HG03439 (cell line): Measurements from ENCODE around the gene CHAF1A.
A peak's percentile ranks its signal among the peaks of the same experiment; 100 is the strongest.

ENCODE experiments used
- ATAC-seq: cut with Tn5 transposase; IDR thresholded peaks from one replicate; pipeline ENCODE4 v1.9.1; 2021; ENCODE audit warnings: mild to moderate bottlenecking, moderate library complexity; ENCODE audit not compliant: unreplicated experiment

CHAF1A gene

DNA sequence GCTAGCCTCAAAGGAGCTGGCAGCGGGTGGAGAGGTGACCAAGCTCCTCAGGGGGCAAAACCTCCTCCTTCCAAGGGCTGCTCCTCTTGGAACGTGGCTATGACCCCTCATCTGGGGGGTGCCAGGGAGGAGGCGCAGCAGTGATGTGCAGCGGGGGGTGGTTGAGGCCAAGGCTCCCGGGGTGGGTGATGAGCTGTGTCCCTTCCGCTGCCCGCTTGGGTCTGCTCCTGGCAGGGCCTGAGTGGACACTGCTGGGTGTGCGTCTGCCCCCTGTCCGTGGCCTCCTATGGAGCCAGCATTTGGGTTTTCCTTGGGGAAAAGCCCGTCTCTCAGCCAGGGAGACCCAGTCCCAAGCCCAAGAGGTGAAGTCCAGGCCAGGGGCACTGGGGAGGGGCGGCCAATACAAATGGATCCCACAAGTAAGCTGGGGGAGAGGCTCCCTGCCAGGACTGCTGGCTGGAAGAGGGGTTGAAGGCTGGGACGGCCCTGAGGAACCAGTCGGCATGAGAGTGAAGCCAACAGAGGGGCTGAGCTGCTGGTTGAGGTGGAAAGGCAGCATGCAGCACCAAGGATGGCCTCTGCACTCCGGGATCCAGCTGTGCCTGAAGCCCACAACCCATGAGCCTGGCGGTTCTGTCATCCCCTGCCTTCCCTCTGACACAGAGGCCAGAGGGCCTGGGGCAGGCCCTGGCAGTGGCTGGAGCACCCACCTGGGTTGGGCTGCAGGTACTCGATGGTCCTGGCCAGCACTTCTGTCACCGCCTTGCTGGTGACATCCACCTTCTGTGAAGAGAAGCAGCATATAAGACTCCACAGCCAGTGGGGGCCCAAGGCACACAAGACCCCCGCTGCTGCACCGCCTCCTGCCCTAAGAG, 36.4 kb upstream of the CHAF1A start:
- no peak for ATAC-seq

DNA sequence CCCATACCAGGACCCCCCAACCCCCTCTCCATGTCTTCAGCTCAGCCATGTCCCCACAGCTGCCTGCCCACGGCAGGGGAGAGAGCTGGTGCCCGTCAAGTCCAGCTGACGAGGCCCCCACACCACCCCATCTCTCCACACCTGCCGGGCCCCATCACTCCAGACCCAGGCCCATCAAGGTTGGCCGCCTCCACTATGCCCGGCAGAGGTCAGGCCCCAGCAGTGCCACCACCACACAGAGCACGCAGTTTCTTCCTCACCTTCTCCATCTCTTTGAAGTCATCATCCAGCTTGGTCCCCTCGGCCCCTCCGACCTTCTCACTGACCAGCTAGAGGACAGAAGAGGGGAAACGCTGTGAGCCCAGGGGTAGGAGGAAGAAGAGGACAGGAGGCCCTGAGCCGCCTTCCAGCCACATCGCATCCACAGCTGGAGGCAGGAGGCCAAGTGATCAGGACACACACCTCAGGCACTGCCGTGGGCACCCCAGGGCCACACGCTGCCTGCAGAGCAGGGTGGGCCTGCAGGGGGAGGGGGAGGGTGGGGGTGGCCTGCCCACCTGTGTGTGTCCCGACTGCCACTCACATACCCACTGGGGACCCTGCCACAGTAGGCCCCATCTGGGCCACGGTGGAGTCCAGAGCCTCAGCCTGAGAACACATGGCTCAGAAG, 35.6 kb upstream of the CHAF1A start:
- no peak for ATAC-seq

DNA sequence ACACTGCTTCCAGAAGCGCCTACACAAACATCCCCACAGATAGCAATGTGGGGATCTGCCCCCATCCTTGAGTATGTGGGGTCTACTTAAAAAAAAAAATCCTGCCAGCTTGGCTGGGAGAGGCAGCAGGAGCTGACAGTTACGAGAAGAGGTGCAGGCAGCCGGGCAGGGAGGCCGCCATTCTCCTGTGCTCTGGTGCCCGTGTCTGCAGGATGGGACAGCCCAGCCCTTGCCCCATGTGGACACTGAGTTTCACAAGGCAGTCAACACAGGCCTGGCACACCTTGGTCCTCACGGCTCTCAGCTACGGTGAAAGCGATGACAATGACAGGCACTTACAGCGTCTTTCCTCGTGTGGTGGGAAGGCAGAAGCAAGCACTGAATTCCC, 35.1 kb upstream of the CHAF1A start:
- ATAC-seq, result no peak

DNA sequence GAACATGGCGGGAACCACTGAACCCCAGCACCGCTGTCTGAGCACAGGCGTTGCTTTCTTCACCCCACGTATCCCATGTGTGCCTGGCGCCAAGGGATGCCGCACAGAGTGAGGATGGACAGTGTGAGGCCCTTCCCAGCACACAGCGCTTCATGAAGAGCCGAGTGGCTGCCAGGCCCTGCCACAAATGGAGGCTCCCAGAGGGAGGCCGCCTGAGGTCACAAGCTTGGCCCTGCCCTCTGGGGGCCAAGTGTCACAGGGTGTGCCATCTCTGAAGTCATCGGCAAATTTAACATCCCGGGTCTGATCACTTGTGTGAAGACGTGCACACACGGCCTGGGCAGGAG, 34.7 kb upstream of the CHAF1A start:
- ATAC-seq, result no peak

DNA sequence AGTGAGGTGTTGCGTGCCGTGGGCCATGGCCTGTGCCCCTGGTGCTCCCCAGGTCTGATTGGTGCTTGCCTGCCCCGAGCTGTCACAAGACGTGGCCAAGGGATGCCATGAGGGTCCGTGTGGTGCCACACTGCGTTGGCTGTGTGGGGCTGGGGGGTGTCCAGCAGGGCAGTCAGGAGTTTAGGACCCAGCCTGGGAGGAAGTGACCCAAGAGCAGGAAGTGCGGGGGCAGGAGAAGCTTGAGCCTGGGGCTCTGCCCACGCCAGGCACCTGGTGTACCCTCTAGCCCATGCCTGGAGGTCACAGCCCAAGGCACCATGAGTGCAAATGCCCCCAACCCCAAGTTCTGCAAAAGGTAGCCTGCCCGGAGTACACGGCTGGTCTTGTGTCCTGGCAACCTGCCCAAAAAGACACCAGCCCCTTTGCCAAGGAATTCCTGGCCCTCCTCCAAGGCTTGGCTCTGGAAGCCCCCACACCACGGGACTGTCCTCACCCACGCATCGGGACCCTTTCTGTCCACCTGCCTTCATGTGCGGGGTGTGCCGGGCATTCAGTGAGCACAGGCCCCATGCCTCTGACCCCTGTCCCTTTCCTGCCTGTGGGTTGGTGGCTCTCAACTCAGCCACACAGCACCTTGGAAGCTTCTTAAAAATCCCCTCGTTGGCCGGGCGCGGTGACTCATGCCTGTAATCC, 34.2 kb upstream of the CHAF1A start:
- no peak for ATAC-seq

DNA sequence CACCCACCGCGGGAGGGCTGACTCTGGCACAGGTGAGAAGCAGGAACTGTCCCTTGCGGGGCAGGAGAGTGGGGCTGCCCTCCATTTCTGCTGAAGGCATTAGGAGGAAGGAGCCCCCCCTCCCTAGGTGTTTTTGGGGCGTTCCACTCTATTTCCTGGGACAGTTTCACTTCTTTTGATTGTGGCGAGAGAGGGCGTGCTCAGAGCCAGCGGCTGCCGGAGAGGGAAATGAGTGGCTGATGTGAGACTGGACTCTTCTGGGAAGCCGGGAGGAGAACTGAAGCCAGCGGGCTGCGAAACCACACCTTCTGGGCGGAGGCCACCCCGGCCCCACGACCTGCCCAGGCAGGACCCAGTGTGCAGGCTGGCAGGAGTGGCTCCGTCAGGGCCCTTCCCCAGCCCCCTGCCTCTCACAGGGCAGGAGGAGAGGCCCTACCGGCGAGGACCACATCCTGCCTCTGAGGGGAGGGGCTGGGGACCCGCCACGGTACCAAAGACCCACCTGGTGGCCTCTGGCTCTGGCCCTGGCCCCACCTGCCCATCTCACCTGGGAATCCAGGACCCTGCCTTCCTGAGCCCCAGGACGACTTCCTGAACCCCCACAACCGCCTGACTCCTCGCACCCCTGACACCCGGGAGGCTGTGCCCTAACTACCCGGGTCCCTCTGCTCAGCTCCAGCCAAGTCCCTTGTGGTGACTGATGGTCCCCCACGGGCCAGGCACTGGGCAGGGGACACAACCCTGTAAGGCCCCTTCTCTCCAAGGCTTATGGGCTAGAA, 33.1 kb upstream of the CHAF1A start:
- ATAC-seq, result peak; percentile 49

DNA sequence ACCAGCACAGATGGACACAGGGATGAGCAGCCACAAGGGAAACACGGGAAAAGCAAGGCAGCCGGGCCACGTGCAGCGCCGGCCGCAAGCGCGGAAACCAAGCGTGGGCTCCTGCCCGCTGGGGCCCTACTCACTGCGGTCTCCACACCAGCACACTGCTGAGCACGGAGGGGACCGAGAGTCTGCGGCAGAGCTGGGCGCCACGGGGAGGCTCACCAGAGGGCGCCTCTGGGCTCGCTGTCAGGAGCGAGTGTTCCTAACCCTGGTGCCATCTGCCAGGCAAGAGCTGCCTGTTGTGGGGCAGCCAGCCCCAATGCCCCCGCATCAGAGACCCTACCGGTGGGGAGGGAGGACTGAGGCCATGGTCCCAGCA, 32.6 kb upstream of the CHAF1A start:
- peak; percentile 38 for ATAC-seq

DNA sequence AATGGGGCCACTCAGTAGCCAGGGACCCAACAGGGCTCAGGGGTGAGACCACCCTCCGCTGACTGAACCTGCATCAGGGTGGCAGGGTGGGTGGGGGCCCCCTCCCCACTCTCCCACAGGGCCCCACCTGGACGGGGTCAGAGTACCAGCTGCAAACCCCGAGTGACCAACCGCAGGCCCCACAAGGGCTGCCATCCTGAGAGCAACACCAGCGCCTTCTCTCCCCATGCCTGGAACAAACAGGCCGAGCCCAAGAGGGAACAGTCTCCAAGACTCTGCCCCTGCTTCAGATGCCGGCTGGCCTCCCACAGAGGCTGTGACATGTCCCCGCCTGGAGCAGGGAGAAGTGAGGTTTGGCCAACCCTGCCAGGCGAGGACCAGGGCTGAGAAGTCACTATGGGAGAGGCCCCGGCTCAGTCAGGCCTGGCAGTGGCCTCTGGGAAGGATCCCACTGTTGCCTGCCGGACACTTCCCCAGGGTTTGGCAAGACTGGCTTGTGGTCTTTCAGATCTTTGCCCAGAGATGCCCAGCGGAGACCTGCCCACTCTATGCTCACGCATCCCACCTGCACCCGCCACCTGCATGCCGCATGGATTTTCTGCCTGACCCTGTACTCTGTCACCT, 31.9 kb upstream of the CHAF1A start:
- no peak for ATAC-seq

DNA sequence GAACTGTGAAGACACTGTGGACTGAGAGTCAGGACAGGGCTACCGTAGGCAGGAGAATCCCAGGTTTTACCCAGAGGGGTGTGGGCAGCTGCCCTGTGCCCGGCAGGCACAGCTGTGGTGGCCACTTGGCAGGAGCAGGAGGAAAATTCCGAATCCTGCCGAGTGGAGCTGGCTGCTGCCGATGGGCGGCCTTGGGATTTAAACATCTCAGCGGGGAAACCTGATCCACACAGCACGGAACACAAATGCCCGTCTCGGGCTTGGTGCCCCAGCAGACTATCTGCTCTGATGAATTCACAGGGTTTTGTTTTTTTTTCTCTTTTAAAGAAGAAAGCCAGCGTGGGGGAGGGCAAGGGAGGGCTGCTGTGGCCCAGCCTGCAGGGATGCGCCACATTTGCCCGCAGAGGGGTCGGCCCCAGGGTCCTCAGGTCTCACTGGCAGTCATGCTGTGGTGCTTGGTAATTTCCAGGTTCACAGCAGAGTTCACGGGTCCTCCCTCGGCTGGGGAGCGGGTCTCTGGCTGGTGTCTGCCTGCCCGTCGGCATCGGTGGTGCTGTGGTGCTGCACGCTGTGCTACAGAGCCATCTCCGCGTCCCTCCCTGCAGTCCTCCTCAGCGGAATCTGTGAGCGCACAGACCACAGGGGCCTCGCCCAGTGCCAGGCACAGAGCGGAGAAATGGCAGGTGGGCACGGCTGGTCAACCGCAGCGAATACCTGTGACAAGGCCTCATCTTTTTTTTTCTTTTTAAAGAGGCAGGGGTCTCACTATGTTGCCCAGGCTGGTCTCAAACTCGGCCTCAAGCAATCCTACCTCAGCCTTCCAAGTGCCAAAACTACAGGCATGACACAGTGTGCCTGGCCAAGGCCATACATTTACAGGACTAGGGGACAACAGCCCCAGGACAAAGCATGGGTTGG, 30.9 kb upstream of the CHAF1A start:
- ATAC-seq, result no peak

DNA sequence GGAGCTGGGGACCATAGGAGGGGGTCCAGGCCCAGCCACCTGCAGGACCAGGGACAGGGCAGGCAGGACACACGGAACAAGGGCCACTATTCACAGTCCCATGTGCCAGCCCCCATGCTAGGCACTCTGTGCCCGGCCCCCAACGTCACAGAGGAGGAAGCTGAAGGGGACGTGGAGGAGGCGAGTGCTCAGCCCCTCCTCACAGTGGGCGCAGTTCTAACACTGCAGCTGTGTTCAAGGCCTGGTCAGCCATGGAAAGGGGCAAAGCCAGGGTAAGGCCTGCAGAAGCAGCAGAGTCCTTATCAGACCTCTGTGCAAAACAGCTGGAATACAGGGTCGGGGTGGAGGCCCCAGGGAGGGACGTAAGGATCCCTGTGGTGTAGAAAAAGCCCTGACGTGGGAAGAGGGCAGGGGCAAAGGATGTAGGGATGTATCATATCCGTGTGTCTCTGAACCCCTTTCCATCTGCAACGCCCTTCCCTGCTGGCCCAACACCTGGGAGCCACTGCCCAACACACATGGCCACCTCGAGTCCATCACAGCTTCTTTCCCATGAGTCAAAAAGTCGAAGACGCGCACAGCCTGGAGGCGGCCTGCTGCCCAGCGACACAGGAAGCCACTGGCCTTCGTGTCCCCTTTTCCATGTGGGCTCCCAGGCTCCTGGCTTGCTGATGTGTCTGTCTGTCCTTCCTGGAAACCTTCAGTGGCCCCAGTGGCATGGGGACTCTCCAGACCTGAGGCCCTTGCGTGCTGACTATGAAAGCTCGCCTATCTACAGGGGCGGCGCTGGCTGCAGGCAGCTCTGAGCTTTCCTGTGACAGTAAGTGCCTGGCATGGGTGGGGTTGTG, 30.1 kb upstream of the CHAF1A start:
- ATAC-seq, result no peak

DNA sequence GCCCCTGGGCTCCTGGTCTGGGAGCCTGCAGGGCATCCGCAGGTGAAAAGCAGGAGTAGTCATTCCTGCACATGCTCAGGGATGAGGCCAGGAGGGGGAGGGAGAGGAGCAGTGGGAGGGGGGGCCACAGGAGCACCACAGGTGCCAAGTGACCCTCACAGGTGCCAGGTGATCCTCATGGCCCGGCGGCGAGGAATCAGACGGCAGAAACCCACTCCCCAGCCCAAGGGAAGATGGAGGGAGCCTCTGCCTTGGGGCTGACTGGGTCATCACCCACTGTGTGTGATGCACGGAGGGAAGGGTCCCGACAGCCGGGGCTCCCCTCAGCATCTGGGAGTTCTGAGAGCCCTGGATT, 29.4 kb upstream of the CHAF1A start:
- no peak for ATAC-seq

DNA sequence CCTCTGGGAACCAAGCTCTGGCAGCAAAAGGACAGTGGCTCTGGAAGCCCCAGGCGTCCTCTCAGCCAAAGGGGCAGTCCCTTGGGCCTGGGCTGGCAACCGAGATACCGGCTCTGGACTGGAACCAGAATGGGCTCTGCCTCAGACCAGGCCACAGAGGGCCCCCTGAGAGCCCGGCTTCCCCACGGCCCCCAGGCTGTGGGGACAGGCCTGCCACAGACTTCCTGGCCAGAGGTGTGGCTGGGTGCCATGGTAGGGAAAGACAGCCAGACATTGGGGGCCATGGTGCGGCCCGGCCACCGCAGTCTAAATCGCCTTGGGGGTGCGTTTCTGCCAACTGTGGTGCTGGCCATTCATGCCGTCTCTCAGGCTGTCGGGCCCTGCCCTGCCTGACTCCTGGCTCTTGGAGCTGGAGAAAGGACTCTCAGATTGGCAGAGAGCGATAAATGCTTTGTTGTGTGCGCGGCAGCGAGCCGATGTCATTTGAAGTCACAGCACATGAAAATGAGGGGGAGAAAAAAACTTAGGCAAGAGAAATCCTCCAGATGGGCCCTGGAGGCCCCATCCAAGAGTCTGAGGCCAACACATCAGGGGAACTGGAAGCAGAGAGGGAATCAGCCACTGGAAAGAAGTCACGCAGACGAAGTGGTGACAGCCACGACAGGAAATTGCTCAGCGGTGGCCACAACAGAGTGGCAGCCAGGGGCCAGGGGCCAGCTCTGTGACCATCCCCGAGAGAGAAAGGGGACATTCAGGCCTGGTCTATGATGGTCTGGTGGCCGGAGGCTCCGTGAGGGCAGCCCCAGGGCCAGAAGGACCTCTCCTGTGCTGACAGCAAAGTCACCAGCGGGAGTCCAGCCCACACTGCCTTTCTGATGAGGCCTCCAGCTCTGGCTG, 28.6 kb upstream of the CHAF1A start:
- no peak for ATAC-seq

DNA sequence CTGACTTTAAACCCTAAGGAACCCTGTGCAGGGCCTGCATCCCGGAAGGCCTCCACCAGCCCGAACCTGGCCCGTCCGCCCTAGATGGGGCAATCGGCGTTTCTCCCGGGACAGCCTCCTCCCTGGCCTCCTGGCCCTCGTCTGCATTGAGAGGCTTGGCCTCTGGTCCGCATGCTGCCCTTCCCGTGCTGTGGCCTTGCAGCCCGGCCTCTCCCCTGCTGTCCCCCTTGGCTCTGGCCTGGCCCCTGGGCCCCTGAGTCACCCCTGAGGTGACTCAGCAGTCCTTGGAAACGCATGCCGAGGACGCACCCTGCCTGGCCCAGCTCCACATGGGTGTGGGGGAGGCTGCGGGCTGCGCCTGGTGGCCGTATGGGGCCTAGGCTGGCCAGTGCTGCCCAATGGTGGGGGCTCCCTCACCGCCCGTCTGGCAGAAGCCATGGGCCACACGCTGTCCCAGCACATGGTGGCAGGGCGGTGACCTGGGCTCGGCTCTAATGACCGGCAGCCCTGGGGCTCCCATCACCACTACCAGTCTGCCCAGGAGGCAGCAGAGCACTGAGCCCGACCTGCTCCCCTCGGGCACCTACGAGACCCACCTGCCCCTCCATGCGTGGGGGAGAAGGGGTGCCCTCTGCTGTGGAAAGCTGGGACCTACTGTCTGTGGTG, 27.8 kb upstream of the CHAF1A start:
- no peak for ATAC-seq

DNA sequence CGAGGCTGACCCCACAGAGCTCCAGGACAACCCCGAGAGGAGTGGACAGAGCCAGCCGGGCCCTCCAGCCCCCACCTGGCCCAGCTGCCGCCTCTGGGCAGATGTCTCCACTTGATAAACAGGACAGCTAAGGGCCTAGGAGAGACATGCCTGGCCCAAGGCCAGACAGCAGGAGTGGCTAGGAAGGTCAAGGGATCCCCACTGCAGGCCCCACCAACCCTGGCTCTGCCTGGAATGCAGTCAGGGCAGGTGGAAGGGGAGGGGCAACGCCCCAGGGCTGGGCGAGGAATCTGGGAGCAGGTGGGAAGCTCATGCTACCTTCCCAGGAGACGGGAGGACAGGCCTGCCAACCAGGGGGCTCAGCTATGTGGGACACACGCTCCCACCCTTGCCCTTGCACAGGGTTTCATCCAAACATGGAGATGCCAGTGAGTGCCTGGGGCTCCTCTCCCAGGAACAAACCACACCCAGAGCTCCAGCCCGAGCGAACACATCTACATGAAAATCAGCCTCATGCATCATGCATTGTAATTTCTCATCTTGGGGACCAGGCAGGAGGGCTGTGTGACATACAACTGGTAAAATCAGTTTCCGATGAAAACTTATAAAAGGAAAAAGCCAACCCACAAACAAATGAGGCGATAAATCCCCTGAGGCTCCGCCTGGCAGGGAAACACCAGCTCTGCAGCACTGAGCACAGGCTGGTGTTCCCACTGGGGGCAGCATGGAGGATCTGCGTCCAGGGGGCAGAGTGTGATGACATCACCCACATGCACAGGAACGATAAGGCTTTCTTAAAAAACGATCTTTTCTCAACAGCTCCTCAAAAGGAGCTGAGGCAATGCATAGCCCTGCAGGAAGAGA, 27.0 kb upstream of the CHAF1A start:
- ATAC-seq, result no peak

DNA sequence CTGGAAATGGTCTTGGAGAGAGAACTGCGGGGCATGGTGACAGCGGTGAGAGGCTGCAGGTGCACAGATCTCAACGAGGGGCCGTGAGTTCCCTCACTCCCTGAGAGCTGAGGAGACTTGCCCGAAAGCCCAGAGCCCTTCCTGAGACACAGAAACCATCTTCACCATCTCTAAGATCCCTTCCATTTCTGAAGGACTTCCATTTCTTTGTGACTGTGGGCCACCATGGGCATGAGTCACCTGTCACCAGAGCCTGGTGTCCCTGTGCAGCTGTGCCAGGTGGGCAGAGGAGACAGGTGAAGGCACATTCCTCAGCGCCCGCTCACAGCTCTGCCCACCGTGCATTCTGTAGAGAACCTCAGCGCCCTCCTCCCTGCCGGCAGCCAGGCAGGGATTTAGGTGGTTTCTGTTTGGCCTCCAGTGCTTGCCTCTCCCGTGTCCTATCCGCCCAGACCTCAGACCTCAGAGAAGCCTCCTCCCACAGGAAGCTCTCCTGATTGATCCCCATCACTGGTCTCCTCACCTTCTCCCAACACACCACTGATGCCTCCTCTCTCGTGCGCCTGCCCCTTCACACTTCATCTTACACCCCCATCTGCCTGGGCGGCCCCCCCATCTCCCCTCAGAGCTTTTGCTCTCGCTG, 26.3 kb upstream of the CHAF1A start:
- ATAC-seq, result no peak

DNA sequence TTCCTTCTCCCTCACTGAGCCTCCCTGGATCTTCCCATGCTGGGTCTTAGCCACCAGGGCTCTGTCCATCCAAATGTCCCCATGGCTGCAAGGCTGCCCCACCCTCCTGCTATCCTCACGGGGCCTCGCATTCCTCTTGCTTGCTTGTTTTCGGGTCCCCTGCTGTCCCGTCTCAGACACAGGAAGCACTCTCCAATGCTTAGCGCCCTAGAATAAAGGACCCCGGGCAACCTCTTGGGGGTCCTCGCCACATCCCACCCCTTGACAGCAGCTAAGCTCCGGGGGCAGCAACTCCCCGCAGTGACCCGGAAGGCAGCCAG, 25.8 kb upstream of the CHAF1A start:
- no peak for ATAC-seq
